ENCODE measurements around the gene IFT25. TPM values are rescaled to one million over a fixed set of nuclear protein-coding genes. Genes with fewer than 3 reads are reported as not detected.
"Not testable (repeated sequence)": the region's sequence is repeated elsewhere in the genome, so short reads cannot be mapped to it uniquely, and the experiment has no call there.

The IFT25 gene
- total RNA-seq, 4 donors from 2014 or later = 9.9 to 19.2 (median 12.4) TPM

DNA sequence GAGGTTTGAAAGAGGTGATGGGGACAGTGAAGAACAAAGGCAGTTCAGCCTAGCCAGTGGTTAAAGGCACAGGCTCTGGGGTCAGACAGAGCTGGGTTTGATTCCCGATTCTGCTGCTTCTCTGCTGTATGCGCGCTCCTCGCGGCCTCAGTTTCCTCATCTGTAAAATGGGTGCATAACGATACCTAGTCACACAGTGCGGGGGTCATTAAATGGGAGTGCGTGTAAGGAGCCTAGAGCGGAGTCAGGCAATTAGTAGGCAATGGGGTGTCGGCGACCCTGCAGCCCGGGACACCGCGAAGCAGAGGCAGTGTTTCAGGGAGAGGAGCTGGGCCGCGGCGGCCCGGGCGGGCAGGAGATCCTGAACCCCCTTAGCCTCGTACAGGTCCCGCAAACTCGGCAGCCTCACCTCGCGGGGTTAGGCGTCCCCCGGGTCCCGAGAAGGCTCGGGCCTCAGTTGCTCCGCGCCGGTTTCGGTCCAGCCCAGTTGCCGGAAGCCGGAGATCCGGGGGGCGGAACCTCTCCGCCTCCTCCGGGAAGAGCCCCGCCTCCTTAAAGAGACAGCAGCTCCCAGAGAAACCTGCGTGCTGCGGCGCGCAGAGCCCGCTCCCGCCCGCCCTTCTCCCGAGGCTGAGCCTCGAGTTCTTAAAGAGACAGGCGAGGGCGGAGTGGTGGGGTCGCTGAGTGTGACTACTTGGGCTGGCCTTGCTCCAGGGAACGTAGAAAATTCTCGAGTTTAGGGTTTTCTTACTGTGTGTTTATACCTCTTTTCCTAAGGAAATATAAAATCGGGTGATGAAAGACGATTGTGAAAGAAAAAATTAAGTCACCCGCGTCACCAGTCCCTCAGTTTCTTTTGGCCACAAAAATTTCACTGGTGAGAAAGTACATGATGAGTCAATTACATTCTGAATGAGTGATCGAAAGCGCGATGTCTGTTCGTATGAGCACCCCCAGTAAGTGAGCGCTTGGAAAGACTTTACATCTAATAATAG, 55.9 kb downstream of the IFT25 start, which contains the start of gene YIPF1:
YIPF1 (minus strand) TSS at position 494 of the 995 bp plus-strand sequence. CDS start 860 bp downstream, outside the sequence.
- TF ChIP-seq POLR2A (IDR thresholded peaks at IDR 0.05) = no peak
- TF ChIP-seq, protein P1, sequence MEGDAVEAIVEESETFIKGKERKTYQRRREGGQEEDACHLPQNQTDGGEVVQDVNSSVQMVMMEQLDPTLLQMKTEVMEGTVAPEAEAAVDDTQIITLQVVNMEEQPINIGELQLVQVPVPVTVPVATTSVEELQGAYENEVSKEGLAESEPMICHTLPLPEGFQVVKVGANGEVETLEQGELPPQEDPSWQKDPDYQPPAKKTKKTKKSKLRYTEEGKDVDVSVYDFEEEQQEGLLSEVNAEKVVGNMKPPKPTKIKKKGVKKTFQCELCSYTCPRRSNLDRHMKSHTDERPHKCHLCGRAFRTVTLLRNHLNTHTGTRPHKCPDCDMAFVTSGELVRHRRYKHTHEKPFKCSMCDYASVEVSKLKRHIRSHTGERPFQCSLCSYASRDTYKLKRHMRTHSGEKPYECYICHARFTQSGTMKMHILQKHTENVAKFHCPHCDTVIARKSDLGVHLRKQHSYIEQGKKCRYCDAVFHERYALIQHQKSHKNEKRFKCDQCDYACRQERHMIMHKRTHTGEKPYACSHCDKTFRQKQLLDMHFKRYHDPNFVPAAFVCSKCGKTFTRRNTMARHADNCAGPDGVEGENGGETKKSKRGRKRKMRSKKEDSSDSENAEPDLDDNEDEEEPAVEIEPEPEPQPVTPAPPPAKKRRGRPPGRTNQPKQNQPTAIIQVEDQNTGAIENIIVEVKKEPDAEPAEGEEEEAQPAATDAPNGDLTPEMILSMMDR (IDR thresholded peaks at IDR 0.05) = no peak
- intact Hi-C loops (cut with DNase I; ENCODE audit: low total_unique reads) = no loop called here
- DNase-seq (ENCODE audit: low spot score in 2 of 2) = peak; percentile 88 to 98
- 3 to 5% methylated on average over 38 to 47 of the region's 62 CpGs for WGBS, 2 donors
- peak within 1 kb of the TSS; percentile 83 for H3K4me3 ChIP-seq (ENCODE audit: low read depth, poor library complexity, severe bottlenecking)

- intact Hi-C loops (cut with DNase I; ENCODE audit: low total_unique reads) = no loop called here
- DNase-seq (ENCODE audit: low spot score in 2 of 2) = no peak
- no peak overlapping the region for H3K4me3 ChIP-seq (ENCODE audit: low read depth, poor library complexity, severe bottlenecking)
- TF ChIP-seq POLR2A (IDR thresholded peaks at IDR 0.05) = no peak
- TF ChIP-seq, protein P1 (IDR thresholded peaks at IDR 0.05) = no peak
- WGBS, 2 donors = 35 to 63% methylated on average over 2 of the region's 2 CpGs
Measured at GRCh38 chr1:53888681-53889080, 56.8 kb downstream of the IFT25 start.

DNA sequence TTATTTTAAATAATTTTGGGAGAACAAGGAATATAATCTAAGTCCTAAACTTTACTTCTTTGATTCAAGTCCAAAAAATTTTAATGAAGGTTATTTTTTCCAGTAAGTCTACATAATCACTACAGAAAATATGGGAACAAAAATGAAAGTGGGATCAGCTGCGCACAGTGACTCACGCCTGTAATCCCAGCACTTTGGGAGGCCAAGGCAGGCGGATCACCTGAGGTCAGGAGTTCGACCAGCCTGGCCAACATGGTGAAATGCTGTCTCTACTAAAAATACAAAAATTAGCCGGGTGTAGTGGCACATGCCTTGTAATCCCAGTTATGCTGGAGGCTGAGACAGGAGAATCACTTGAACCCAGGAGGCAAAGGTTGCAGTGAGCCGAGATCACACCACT, 61.9 kb downstream of the IFT25 start:
- intact Hi-C loops (cut with DNase I; ENCODE audit: low total_unique reads); H3K4me3 ChIP-seq (ENCODE audit: low read depth, poor library complexity, severe bottlenecking): not testable (repeated sequence)
- WGBS, 2 donors = 91 to 98% methylated on average over 6 of the region's 6 CpGs

DNA sequence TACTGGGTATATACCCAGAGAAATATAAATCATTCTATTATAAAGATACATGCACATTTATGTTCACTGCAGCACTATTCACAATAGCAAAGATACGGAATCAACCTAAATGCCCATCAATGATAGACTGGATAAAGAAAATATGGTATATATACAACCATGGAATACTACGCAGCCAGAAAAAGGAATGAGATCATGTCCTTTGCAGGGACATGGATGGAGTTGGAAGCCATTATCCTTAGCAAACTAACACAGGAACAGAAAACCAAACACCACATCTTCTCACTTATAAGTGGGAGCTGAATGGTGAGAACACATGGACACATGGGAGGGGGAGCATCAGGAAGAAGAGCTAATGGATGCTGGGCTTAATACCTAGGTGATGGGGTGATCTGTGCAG, 63.6 kb downstream of the IFT25 start:
- intact Hi-C loops (cut with DNase I; ENCODE audit: low total_unique reads); DNase-seq (ENCODE audit: low spot score in 2 of 2); H3K4me3 ChIP-seq (ENCODE audit: low read depth, poor library complexity, severe bottlenecking): not testable (repeated sequence)
- 96 to 97% methylated on average over 2 of the region's 2 CpGs for WGBS, 2 donors

More for the DNA sequence above, 61.9 kb downstream of the IFT25 start:
- DNase-seq (ENCODE audit: low spot score in 2 of 2) = peak in 1 of 2 donors; percentile 9

- WGBS, 2 donors = 45 to 47% methylated on average over 5 of the region's 5 CpGs
Measured at GRCh38 chr1:53878492-53879105, 66.9 kb downstream of the IFT25 start.

GRCh38 chr1:53875150-53875549, 70.3 kb downstream of the IFT25 start:
- 91 to 96% methylated on average over 2 of the region's 2 CpGs for WGBS, 2 donors
- DNase-seq (ENCODE audit: low spot score in 2 of 2); H3K4me3 ChIP-seq (ENCODE audit: low read depth, poor library complexity, severe bottlenecking): not testable (repeated sequence)
- intact Hi-C loops (cut with DNase I; ENCODE audit: low total_unique reads) = loop anchor here (5.0 kb wide), 1 partner anchor 87 kb away; no protein-coding TSS in a partner anchor

More at GRCh38 chr1:53878492-53879105, 66.9 kb downstream of the IFT25 start:
- TF ChIP-seq, protein P1 (IDR thresholded peaks at IDR 0.05) = no peak
- TF ChIP-seq POLR2A (IDR thresholded peaks at IDR 0.05) = no peak
- H3K4me3 ChIP-seq (ENCODE audit: low read depth, poor library complexity, severe bottlenecking) = no peak overlapping the region
- no peak for DNase-seq (ENCODE audit: low spot score in 2 of 2)
- intact Hi-C loops (cut with DNase I; ENCODE audit: low total_unique reads) = loop anchor here (5.0 kb wide), 1 partner anchor 84 kb away; no protein-coding TSS in a partner anchor
